H1 (cell line): ENCODE results near the gene LAMB1. TPM values are rescaled to one million over a fixed set of nuclear protein-coding genes. Genes with fewer than 3 reads are reported as not detected.

Source experiments
- CTCF ChIA-PET: fragments of 300-600 bp; sonication (Branson Sonifier 250); formaldehyde crosslinking; loops from one replicate; lab custom pipeline; 2021; ENCODE audit not compliant: partially characterized antibody; lab: Charles Lee
- POLR2A ChIA-PET: fragments of 300-600 bp; sonication (Branson Sonifier 250); formaldehyde crosslinking; loops from one replicate; lab custom pipeline; 2021; ENCODE audit warnings: inconsistent platforms; ENCODE audit not compliant: partially characterized antibody; lab: Charles Lee
- DNase-seq, 2 experiments: peaks; one replicate each; pipeline versions ENCODE4 v3.0.0 to v3.0.0-alpha.2; 2010 to 2022; ENCODE audit warnings: low spot score in 2 of 2, low read depth in 1 of 2, mixed read lengths in 1 of 2
- FAIRE-seq: peaks from 2 replicates; lab custom pipeline; 2011; peaks lifted over from hg19 to GRCh38; lab: Jason Lieb, UNC
- H2AFZ ChIP-seq: 2 replicates; pipeline ENCODE4 v1.8.1; 2012; ENCODE audit warnings: low read length, inconsistent platforms
- H2AK5ac ChIP-seq: 2 replicates; pipeline ENCODE4 v1.6.1; 2013; ENCODE audit warnings: low read depth, low read length
- H2BK120ac ChIP-seq: replicated peaks from 2 replicates; pipeline ENCODE3; 2013; ENCODE audit warnings: low read depth, low read length, inconsistent platforms
- H2BK12ac ChIP-seq: 2 replicates; pipeline ENCODE4 v1.6.1; 2013; ENCODE audit warnings: low read depth, low read length
- H2BK15ac ChIP-seq: 2 replicates; pipeline ENCODE4 v1.6.1; 2013; ENCODE audit warnings: low read length
- H2BK20ac ChIP-seq: 2 replicates; pipeline ENCODE4 v1.6.1; 2013; ENCODE audit warnings: low read length
- H2BK5ac ChIP-seq: 2 replicates; pipeline ENCODE4 v1.6.1; 2013; ENCODE audit warnings: low read depth, low read length
- H3K14ac ChIP-seq: 2 replicates; pipeline ENCODE4 v1.6.1; 2013; ENCODE audit warnings: inconsistent platforms; ENCODE audit not compliant: insufficient read length
- H3K18ac ChIP-seq: 2 replicates; pipeline ENCODE4 v1.6.1; 2013; ENCODE audit warnings: low read length; ENCODE audit errors: extremely low read depth
- H3K23ac ChIP-seq: 2 replicates; pipeline ENCODE4 v1.6.1; 2013; ENCODE audit warnings: inconsistent platforms; ENCODE audit not compliant: insufficient read length
- H3K23me2 ChIP-seq: 2 replicates; pipeline ENCODE4 v1.6.1; 2013; ENCODE audit warnings: low read depth, low read length
- H3K27ac ChIP-seq: 2 replicates; pipeline ENCODE4 v1.6.1; 2011; ENCODE audit warnings: low read depth, low read length, inconsistent platforms
- H3K27me3 ChIP-seq, 4 experiments: replicated peaks in 1 of 4; 1 replicate in 1 of 4; 2 replicates in 3 of 4; pipeline versions ENCODE4 v1.6.1 to v1.8.1; 2011 to 2013; ENCODE audit warnings: low read length in 3 of 4, mild to moderate bottlenecking in 3 of 4, inconsistent platforms in 2 of 4, mixed read lengths in 2 of 4, moderate library complexity in 1 of 4; ENCODE audit not compliant: control insufficient read depth in 3 of 4, insufficient read depth in 3 of 4; ENCODE audit errors: extremely low read depth in 1 of 4
- H3K36me3 ChIP-seq, 4 experiments: 2 replicates each; pipeline versions ENCODE4 v1.6.1 to v1.8.1; 2011 to 2013; ENCODE audit warnings: mild to moderate bottlenecking in 4 of 4, low read length in 3 of 4, moderate library complexity in 2 of 4, control low read depth in 1 of 4, inconsistent platforms in 1 of 4; ENCODE audit not compliant: insufficient read depth in 4 of 4, control insufficient read depth in 2 of 4
- H3K4ac ChIP-seq: replicated peaks from 2 replicates; pipeline ENCODE3; 2013; ENCODE audit warnings: low read length, low read depth, mixed read lengths, inconsistent platforms; ENCODE audit not compliant: insufficient read length
- H3K4me1 ChIP-seq, 4 experiments: replicated peaks in 1 of 4; 1 replicate in 1 of 4; 2 replicates in 3 of 4; pipeline versions ENCODE4 v1.6.1 to v1.8.1; 2011 to 2013; ENCODE audit warnings: low read length in 3 of 4, inconsistent platforms in 2 of 4, mixed read lengths in 1 of 4; ENCODE audit not compliant: insufficient read depth in 4 of 4, control insufficient read depth in 3 of 4
- H3K4me2 ChIP-seq, 2 experiments: 2 replicates each; pipeline versions ENCODE4 v1.6.1 to v1.8.1; 2011 to 2013; ENCODE audit warnings: low read depth in 2 of 2, low read length in 2 of 2, control low read depth in 1 of 2, inconsistent platforms in 1 of 2, mild to moderate bottlenecking in 1 of 2; ENCODE audit not compliant: insufficient read depth in 1 of 2
- H3K4me3 ChIP-seq, 4 experiments: fragments of 200-600, 300-600 bp in 1 of 4; sonication (generic), shearing (Covaris generic), sonication (Bioruptor Twin) in 1 of 4; 2 replicates each; pipeline versions ENCODE4 v1.5.1 to v1.8.1; 2011 to 2016; ENCODE audit warnings: low read length in 4 of 4, low read depth in 3 of 4, control low read depth in 2 of 4, inconsistent platforms in 2 of 4, mild to moderate bottlenecking in 2 of 4, mixed read lengths in 1 of 4, moderate library complexity in 1 of 4; ENCODE audit not compliant: insufficient read depth in 2 of 4; ENCODE audit errors: extremely low read depth in 1 of 4
- H3K56ac ChIP-seq: replicated peaks from 2 replicates; pipeline ENCODE3; 2013; ENCODE audit warnings: low read depth, mild to moderate bottlenecking, mixed read lengths, low read length, inconsistent platforms; ENCODE audit not compliant: insufficient read length
- H3K79me1 ChIP-seq: 2 replicates; pipeline ENCODE4 v1.6.1; 2013; ENCODE audit warnings: low read depth, low read length, control low read depth
- H3K79me2 ChIP-seq, 2 experiments: 2 replicates each; pipeline versions ENCODE4 v1.6.1 to v1.8.1; 2012 to 2013; ENCODE audit warnings: low read length in 2 of 2, mild to moderate bottlenecking in 2 of 2, inconsistent platforms in 1 of 2; ENCODE audit not compliant: insufficient read depth in 2 of 2, control insufficient read depth in 1 of 2
- H3K9ac ChIP-seq, 4 experiments: replicated peaks in 1 of 4; 1 replicate in 1 of 4; 2 replicates in 3 of 4; pipeline versions ENCODE4 v1.6.1 to v1.8.1; 2011 to 2013; ENCODE audit warnings: low read depth in 3 of 4, low read length in 3 of 4, control low read depth in 2 of 4, mild to moderate bottlenecking in 2 of 4, moderate library complexity in 2 of 4, inconsistent platforms in 1 of 4; ENCODE audit errors: extremely low read depth in 1 of 4
- H3K9me3 ChIP-seq, 2 experiments: 2 replicates each; pipeline versions ENCODE4 v1.6.1 to v1.8.1; 2012 to 2013; ENCODE audit warnings: mild to moderate bottlenecking in 2 of 2, moderate library complexity in 2 of 2, control low read depth in 1 of 2, inconsistent platforms in 1 of 2, low read depth in 1 of 2, low read length in 1 of 2, mixed read lengths in 1 of 2; ENCODE audit not compliant: insufficient read depth in 2 of 2
- H4K20me1 ChIP-seq, 2 experiments: replicated peaks in 1 of 2; 2 replicates each; pipeline versions ENCODE3 to v1.8.1; 2011 to 2013; ENCODE audit warnings: inconsistent platforms in 2 of 2, low read length in 2 of 2, mild to moderate bottlenecking in 1 of 2; ENCODE audit not compliant: insufficient read depth in 2 of 2, control insufficient read depth in 1 of 2
- H4K5ac ChIP-seq: 2 replicates; pipeline ENCODE4 v1.6.1; 2013; ENCODE audit warnings: low read length, low read depth, mixed read lengths, inconsistent platforms; ENCODE audit not compliant: insufficient read length
- H4K8ac ChIP-seq: 2 replicates; pipeline ENCODE4 v1.8.0; 2013; ENCODE audit warnings: mild to moderate bottlenecking, moderate library complexity, low read length, inconsistent platforms; ENCODE audit not compliant: insufficient read depth; ENCODE audit errors: extremely low read depth
- H4K91ac ChIP-seq: replicated peaks from 2 replicates; pipeline ENCODE3; 2013; ENCODE audit warnings: low read length, mixed read lengths, inconsistent platforms; ENCODE audit not compliant: insufficient read length
- CBX5 ChIP-seq: fragments of 300-800, 300-1000 bp; sonication (generic); IDR thresholded peaks from 2 replicates; pipeline ENCODE4 v1.7.1; 2016; ENCODE audit warnings: antibody characterized with exemption, low read length, low read depth
- CEBPB ChIP-seq: IDR thresholded peaks from 2 replicates; pipeline ENCODE4 v1.6.1; 2012; ENCODE audit warnings: low read depth, low read length
- HDAC2 ChIP-seq, 2 experiments: fragments of 300-600 bp in 1 of 2; sonication (generic) in 1 of 2; IDR thresholded peaks; 2 replicates each; pipeline ENCODE4 v1.6.1; 2011 to 2012; ENCODE audit warnings: low read depth in 2 of 2, low read length in 2 of 2, mild to moderate bottlenecking in 2 of 2, moderate library complexity in 2 of 2, borderline replicate concordance in 1 of 2, inconsistent platforms in 1 of 2
- KDM5A ChIP-seq: fragments of 200-600 bp; IDR thresholded peaks from 2 replicates; pipeline ENCODE4 v1.7.1; 2012; ENCODE audit warnings: mild to moderate bottlenecking, low read length, inconsistent platforms, mixed read lengths
- POLR2AphosphoS5 ChIP-seq: IDR thresholded peaks from 2 replicates; pipeline ENCODE4 v1.6.1; 2011; ENCODE audit warnings: low read depth, low read length
- RFX5 ChIP-seq: IDR thresholded peaks from 2 replicates; pipeline ENCODE4 v1.6.1; 2011; ENCODE audit warnings: low read depth, low read length, improper control_type of control experiment, borderline replicate concordance
- RXRA ChIP-seq: IDR thresholded peaks from 2 replicates; pipeline ENCODE4 v1.6.1; 2011; ENCODE audit warnings: low read depth, mild to moderate bottlenecking, low read length, moderate library complexity; ENCODE audit not compliant: insufficient read depth
- SP1 ChIP-seq: IDR thresholded peaks from 2 replicates; pipeline ENCODE4 v1.6.1; 2011; ENCODE audit warnings: low read depth, low read length
- TBP ChIP-seq: IDR thresholded peaks from 2 replicates; pipeline ENCODE4 v1.6.1; 2011; ENCODE audit warnings: low read depth, low read length, improper control_type of control experiment
- WGBS, 2 experiments: shearing (Covaris generic) in 1 of 2; methylation state at CpG; one replicate each; pipeline versions ENCODE4 v1.1.6 to v1.1.7; 2013 to 2015; ENCODE audit warnings: low lambda C conversion rate in 2 of 2, mixed read lengths in 2 of 2, inconsistent platforms in 1 of 2, low coverage in 1 of 2, missing lambda C conversion rate in 1 of 2; ENCODE audit not compliant: insufficient replicate concordance in 2 of 2, insufficient coverage in 1 of 2, insufficient read length in 1 of 2; ENCODE audit errors: extremely low coverage in 1 of 2, missing lambda C conversion rate in 1 of 2; 5-methylcytosine and 5-hydroxymethylcytosine counted together
- polyA plus RNA-seq, 7 experiments: library from polyadenylated mRNA; depleted of rRNA in 3 of 7; stranded (reverse) in 5 of 7; unstranded in 2 of 7; fragments of >200 nt in 5 of 7; fragments of 200-250 nt in 2 of 7; gene quantifications; 1 replicate in 5 of 7; 2 replicates in 1 of 7; 4 replicates in 1 of 7; pipeline versions ENCODE4 v1.2.1 to v1.2.3, GENCODE V29; 2011 to 2013; ENCODE audit warnings: missing spikeins in 2 of 7, mixed read lengths in 2 of 7
- total RNA-seq: library from RNA; stranded (reverse); fragmentation: NEBNext Ultra II Directional; extraction: Animal tissue kit (Norgen Biotek cat#: 25700); gene quantifications from 2 replicates; pipeline ENCODE4 v1.2.1, GENCODE V29; 2021

The LAMB1 gene
- total and polyA plus RNA-seq, 2 of the 8 experiments (the other 6 are each of a cell fraction or from before 2014, with no cell fraction given): 31.9 to 38.5 TPM

GRCh38 chr7:107995184-107996071 lies 7.5 kb downstream of the LAMB1 start:
- Histone ChIP-seq H3K56ac (no peak overlapping the region), H4K8ac (no peak overlapping the region), H3K23me2 (no peaks in the 10 kb centered on the region), H3K14ac (no peak overlapping the region), H3K4me1 (no peaks in the 10 kb centered on the region; a peak in 2 of 7 replicates), H3K4me3 (no peak overlapping the region), H3K18ac (no peak overlapping the region), H3K23ac (no peak overlapping the region), H3K9me3 (no peaks in the 10 kb centered on the region), H3K36me3 (peaks cover 0 to 27% (median 7%) of the 10 kb centered on the region in 4 experiments; a peak in 4 of 8 replicates), H2BK15ac (no peak overlapping the region), H2BK120ac (no peak overlapping the region), H3K27ac (no peak overlapping the region), H3K4me2 (peak overlapping the region; percentile 8 to 9; a peak in 1 of 4 replicates), H4K5ac (no peak overlapping the region), H3K79me1 (no peaks in the 10 kb centered on the region), H2BK12ac (no peak overlapping the region), H3K4ac (no peak overlapping the region), H2AFZ (no peak overlapping the region), H3K27me3 (peaks cover 0 to 3% (median 1%) of the 10 kb centered on the region in 4 experiments; a peak in 6 of 7 replicates), H4K20me1 (no peaks in the 10 kb centered on the region), H4K91ac (no peak overlapping the region), H3K9ac (no peak overlapping the region), H2AK5ac (no peak overlapping the region), H2BK5ac (no peak overlapping the region), H3K79me2 (no peaks in the 10 kb centered on the region), H2BK20ac (no peak overlapping the region)
- ChIA-PET CTCF (interaction anchor here (0.8 to 2.8 kb wide), 5 partner anchors 10 to 150 kb away, joined by 3 to 7 read pairs (median 3); partner anchors contain the start of gene DLD), POLR2A (no interaction called here)
- FAIRE-seq (peak; percentile 19), DNase-seq (peak in 1 of 2 experiments; percentile 57)
- WGBS, 2 experiments: 69% methylated on average over 6 of the region's 6 CpGs; no CpG with 5 or more reads in 1 of the 2 experiments
- no peak for TF ChIP-seq POLR2AphosphoS5
- no peak for TF ChIP-seq CEBPB
- TF ChIP-seq CBX5: no peak
- TF ChIP-seq HDAC2 (IDR thresholded peaks at IDR 0.05; ENCODE audit: borderline replicate concordance in 1 of 2, low read depth in 2 of 2, low read length in 2 of 2): no peak
- TF ChIP-seq RFX5: no peak
- TF ChIP-seq KDM5A: no peak
- TF ChIP-seq TBP: no peak
- TF ChIP-seq SP1: no peak
- no peak for TF ChIP-seq RXRA
